GM19025 (cell line): ENCODE measurements around the gene SLCO1B3.

Experiments used
- ATAC-seq: cut with Tn5 transposase; IDR thresholded peaks from one replicate; pipeline ENCODE4 v1.9.1; 2021; ENCODE audit warnings: mild to moderate bottlenecking, low read depth, moderate library complexity; ENCODE audit not compliant: unreplicated experiment

Gene SLCO1B3

GRCh38 chr12:20883288-20883687 lies 72.8 kb downstream of the SLCO1B3 start:
- no peak for ATAC-seq

- ATAC-seq, result no peak
Measured at GRCh38 chr12:20885116-20885515, 74.6 kb downstream of the SLCO1B3 start.

GRCh38 chr12:20885552-20885951 lies 75.0 kb downstream of the SLCO1B3 start:
- no peak for ATAC-seq

GRCh38 chr12:20917269-20917668 lies 106.8 kb downstream of the SLCO1B3 start:
- ATAC-seq, result no peak

- no peak for ATAC-seq
Measured at GRCh38 chr12:20917819-20918218, 107.3 kb downstream of the SLCO1B3 start.

GRCh38 chr12:20931894-20932293 lies 121.4 kb downstream of the SLCO1B3 start:
- ATAC-seq, result no peak

GRCh38 chr12:20946732-20947131 lies 136.2 kb downstream of the SLCO1B3 start:
- ATAC-seq, result no peak

GRCh38 chr12:20950248-20950647 lies 139.7 kb downstream of the SLCO1B3 start:
- no peak for ATAC-seq

GRCh38 chr12:20963303-20963702 lies 152.8 kb downstream of the SLCO1B3 start:
- no peak for ATAC-seq

GRCh38 chr12:20963762-20964161 lies 153.3 kb downstream of the SLCO1B3 start:
- no peak for ATAC-seq
